Left ventricle myocardium inferior (tissue), 1 donor: ENCODE measurements around the gene NCK2. TPM values are rescaled to one million over a fixed set of nuclear protein-coding genes. Genes with fewer than 3 reads are reported as not detected.

ENCODE experiments used
- DNase-seq: peaks from one replicate; pipeline ENCODE4 v3.0.0-alpha.2; 2020
- H3K27ac ChIP-seq: fragments of 200-600 bp; replicated peaks from 2 replicates; pipeline ENCODE4 v1.8.0; 2021
- H3K27me3 ChIP-seq: fragments of 200-600 bp; 2 replicates; pipeline ENCODE4 v1.8.0; 2021; ENCODE audit warnings: low read depth
- H3K36me3 ChIP-seq: fragments of 200-600 bp; 2 replicates; pipeline ENCODE4 v1.8.0; 2021
- H3K4me1 ChIP-seq: fragments of 200-600 bp; 2 replicates; pipeline ENCODE4 v1.8.0; 2021
- H3K4me3 ChIP-seq: fragments of 200-600 bp; 2 replicates; pipeline ENCODE4 v1.8.0; 2021; ENCODE audit warnings: mild to moderate bottlenecking, moderate library complexity
- H3K9me3 ChIP-seq: fragments of 200-600 bp; replicated peaks from 2 replicates; pipeline ENCODE4 v1.8.0; 2021
- CTCF ChIP-seq: fragments of 200-600 bp; IDR thresholded peaks from 2 replicates; pipeline ENCODE4 v1.8.0; 2021; ENCODE audit warnings: antibody characterized with exemption, mild to moderate bottlenecking, borderline replicate concordance
- intact Hi-C: fragments of 100-400 bp; cut with micrococcal nuclease; formaldehyde crosslinking; loops from one replicate; pipeline ENCODE4 v1.11.0; 2022
- total RNA-seq: library from RNA; stranded (reverse); fragmentation: NEBNext Ultra II Directional; extraction: Animal tissue kit (Norgen Biotek cat#: 25700); gene quantifications from one replicate; pipeline ENCODE4 v1.2.1, GENCODE V29; 2021
- donor health status: DM: no; HTN: yes; CAD: no; lungs with severe emphysema.

The NCK2 gene
- total RNA-seq, 1 donor from 2014 or later: 24.7 TPM

DNA sequence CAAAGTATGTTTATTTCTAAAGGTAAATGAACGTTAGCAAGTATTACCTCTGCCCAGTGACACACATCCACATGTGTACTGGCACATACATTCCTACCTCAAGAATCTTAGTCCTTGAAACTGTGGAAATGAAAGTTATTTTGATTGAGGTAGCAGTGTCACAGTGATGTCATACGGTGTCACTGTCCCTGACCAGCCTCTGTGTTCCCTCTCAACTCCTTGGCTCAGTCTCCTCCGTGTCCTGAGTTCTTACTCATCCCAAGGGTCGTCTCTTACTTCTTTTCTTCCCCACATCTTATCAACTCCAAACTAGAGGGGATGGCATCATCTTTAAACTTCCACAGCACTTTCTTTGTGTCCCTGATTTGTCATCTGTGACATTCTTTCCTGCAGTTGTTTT is 3.3 kb downstream of the NCK2 start:
- TF ChIP-seq CTCF: no peak
- no peak for DNase-seq
- H3K9me3 ChIP-seq: no peaks in the 10 kb centered on the region
- no peaks in the 10 kb centered on the region for H3K27me3 ChIP-seq
- peaks cover 83% of the 10 kb centered on the region for H3K4me1 ChIP-seq
- peak overlapping the region; percentile 89 for H3K4me3 ChIP-seq
- intact Hi-C loops: no loop called here
- H3K36me3 ChIP-seq: no peaks in the 10 kb centered on the region
- peak overlapping the region; percentile 93 for H3K27ac ChIP-seq

DNA sequence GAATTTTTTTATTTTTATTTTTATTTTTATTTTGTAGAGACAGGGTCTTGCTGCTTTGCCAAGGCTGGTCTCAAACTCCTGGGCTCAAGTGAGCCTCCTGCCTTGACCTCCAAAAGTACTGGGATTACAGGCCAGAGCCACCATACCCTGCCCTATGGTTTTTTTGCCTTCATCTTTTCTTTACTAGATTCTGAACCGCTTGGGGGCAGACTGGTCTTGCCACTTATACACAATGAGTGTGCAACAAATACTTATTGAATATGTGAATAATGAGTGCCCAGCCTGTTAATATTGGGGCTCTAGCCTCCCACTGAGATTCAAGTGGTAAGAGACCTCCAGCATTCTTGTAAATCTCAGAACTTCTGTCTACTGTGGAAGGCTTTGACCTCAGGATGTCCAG is 3.9 kb downstream of the NCK2 start:
- TF ChIP-seq CTCF: no peak
- no peak for DNase-seq
- no peaks in the 10 kb centered on the region for H3K9me3 ChIP-seq
- H3K4me3 ChIP-seq: no peak overlapping the region
- H3K36me3 ChIP-seq: no peaks in the 10 kb centered on the region
- H3K27me3 ChIP-seq: no peaks in the 10 kb centered on the region
- intact Hi-C loops: no loop called here
- no peak overlapping the region for H3K27ac ChIP-seq
- peaks cover 86% of the 10 kb centered on the region for H3K4me1 ChIP-seq

GRCh38 chr2:105749583-105750400 is 5.1 kb downstream of the NCK2 start:
- Histone ChIP-seq H3K27ac (no peak overlapping the region), H3K4me1 (peaks cover 89% of the 10 kb centered on the region), H3K36me3 (no peaks in the 10 kb centered on the region), H3K9me3 (no peaks in the 10 kb centered on the region), H3K4me3 (no peak overlapping the region), H3K27me3 (no peaks in the 10 kb centered on the region)
- DNase-seq: no peak
- no peak for TF ChIP-seq CTCF
- intact Hi-C loops: no loop called here

GRCh38 chr2:105750735-105751134 is 6.0 kb downstream of the NCK2 start:
- no peak for DNase-seq
- Histone ChIP-seq H3K4me1 (peaks cover 91% of the 10 kb centered on the region), H3K27me3 (no peaks in the 10 kb centered on the region), H3K36me3 (no peaks in the 10 kb centered on the region), H3K9me3 (no peaks in the 10 kb centered on the region), H3K27ac (no peak overlapping the region), H3K4me3 (no peak overlapping the region)
- no peak for TF ChIP-seq CTCF
- intact Hi-C loops: no loop called here

DNA sequence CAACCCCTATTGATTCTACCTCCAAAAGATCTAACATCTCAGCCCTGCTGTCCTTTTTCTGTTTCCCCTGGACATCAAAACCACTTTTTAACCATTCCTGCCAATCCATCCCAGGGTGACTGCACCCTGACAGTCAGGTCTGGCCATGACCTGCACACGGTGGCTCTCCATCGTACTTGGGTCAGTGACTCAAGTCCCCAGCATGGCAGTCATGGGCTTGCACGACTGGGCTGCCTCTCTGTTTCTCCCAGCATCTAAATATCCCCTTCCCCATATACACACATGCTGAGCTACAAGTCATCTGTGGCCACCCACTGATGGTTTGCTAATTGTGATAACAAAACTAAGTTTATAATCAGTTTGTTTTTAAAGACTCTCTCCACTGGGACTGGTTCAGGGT is 6.6 kb downstream of the NCK2 start:
- TF ChIP-seq CTCF: no peak
- peaks cover 91% of the 10 kb centered on the region for H3K4me1 ChIP-seq
- no peak for DNase-seq
- H3K4me3 ChIP-seq: no peak overlapping the region
- intact Hi-C loops: no loop called here
- H3K36me3 ChIP-seq: no peaks in the 10 kb centered on the region
- H3K9me3 ChIP-seq: no peaks in the 10 kb centered on the region
- no peak overlapping the region for H3K27ac ChIP-seq
- no peaks in the 10 kb centered on the region for H3K27me3 ChIP-seq
